ENCODE results near the gene MYH14. TPM values are rescaled to one million over a fixed set of nuclear protein-coding genes. Genes with fewer than 3 reads are reported as not detected.

MYH14 gene
- total and polyA plus RNA-seq, 2 of the 13 experiments (the other 11 are each of a cell fraction or from before 2014, with no cell fraction given) = 5.5 to 5.8 TPM

DNA sequence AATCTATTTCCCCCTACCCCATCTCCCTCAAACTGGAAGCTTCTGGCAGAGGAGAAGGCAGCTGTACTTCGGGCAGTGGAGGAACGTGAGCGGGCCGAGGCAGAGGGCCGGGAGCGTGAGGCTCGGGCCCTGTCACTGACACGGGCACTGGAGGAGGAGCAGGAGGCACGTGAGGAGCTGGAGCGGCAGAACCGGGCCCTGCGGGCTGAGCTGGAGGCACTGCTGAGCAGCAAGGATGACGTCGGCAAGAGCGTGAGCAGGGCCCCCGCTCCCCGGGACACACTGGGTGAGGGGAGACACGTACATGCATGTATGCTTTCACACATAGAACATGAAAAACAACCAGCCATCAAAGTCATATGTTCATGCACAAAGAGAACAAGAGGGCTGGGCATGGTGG lies 83.0 kb downstream of the MYH14 start:
- FAIRE-seq = no peak
- no peak overlapping the region for H2AFZ ChIP-seq (ENCODE audit: low read length)
- TF ChIP-seq ZNF614 (CRISPR knock-in tag; IDR thresholded peaks at IDR 0.05; ENCODE audit: borderline replicate concordance) (no peak), AGO1 (IDR thresholded peaks at IDR 0.05; ENCODE audit: low read depth, low read length, poor library complexity, severe bottlenecking) (no peak), ZNF124 (CRISPR knock-in tag; IDR thresholded peaks at IDR 0.05) (no peak), PRDM10 (CRISPR knock-in tag; IDR thresholded peaks at IDR 0.05; ENCODE audit: low read depth) (no peak), ZKSCAN5 (CRISPR knock-in tag; IDR thresholded peaks at IDR 0.05) (no peak), ZNF281 (CRISPR knock-in tag; IDR thresholded peaks at IDR 0.05; ENCODE audit: borderline replicate concordance) (no peak), NFE2 (CRISPR knock-in tag; IDR thresholded peaks at IDR 0.05) (no peak), SIN3B (IDR thresholded peaks at IDR 0.05; ENCODE audit: low read length) (no peak)
- TF ChIP-seq, protein P1, sequence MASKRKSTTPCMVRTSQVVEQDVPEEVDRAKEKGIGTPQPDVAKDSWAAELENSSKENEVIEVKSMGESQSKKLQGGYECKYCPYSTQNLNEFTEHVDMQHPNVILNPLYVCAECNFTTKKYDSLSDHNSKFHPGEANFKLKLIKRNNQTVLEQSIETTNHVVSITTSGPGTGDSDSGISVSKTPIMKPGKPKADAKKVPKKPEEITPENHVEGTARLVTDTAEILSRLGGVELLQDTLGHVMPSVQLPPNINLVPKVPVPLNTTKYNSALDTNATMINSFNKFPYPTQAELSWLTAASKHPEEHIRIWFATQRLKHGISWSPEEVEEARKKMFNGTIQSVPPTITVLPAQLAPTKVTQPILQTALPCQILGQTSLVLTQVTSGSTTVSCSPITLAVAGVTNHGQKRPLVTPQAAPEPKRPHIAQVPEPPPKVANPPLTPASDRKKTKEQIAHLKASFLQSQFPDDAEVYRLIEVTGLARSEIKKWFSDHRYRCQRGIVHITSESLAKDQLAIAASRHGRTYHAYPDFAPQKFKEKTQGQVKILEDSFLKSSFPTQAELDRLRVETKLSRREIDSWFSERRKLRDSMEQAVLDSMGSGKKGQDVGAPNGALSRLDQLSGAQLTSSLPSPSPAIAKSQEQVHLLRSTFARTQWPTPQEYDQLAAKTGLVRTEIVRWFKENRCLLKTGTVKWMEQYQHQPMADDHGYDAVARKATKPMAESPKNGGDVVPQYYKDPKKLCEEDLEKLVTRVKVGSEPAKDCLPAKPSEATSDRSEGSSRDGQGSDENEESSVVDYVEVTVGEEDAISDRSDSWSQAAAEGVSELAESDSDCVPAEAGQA (IDR thresholded peaks at IDR 0.05; ENCODE audit: low read depth) = no peak
- TF ChIP-seq, protein P1 (CRISPR knock-in tag; IDR thresholded peaks at IDR 0.05; ENCODE audit: borderline replicate concordance) = no peak
- TF ChIP-seq, protein P2, sequence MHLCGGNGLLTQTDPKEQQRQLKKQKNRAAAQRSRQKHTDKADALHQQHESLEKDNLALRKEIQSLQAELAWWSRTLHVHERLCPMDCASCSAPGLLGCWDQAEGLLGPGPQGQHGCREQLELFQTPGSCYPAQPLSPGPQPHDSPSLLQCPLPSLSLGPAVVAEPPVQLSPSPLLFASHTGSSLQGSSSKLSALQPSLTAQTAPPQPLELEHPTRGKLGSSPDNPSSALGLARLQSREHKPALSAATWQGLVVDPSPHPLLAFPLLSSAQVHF (CRISPR knock-in tag; IDR thresholded peaks at IDR 0.05) = no peak

More for the DNA sequence above, 83.0 kb downstream of the MYH14 start:
- no peaks in the 10 kb centered on the region for H3K79me2 ChIP-seq (ENCODE audit: insufficient read depth, low read length)
- H4K20me1 ChIP-seq (ENCODE audit: insufficient read depth, low read length) = no peaks in the 10 kb centered on the region
- H3K4me1 ChIP-seq (ENCODE audit: insufficient read depth, low read length) = no peaks in the 10 kb centered on the region
- no peak overlapping the region for H3K4me2 ChIP-seq (ENCODE audit: low read depth, low read length)
- DNase-seq (ENCODE audit: low spot score) (no peak), ATAC-seq (no peak)
- H3K27me3 ChIP-seq (ENCODE audit: control insufficient read depth in 1 of 2, insufficient read depth in 2 of 2, low read length in 2 of 2) = no peaks in the 10 kb centered on the region
- no TSS peak for BruUV-seq (replicated peaks)
- H3K9ac ChIP-seq (ENCODE audit: insufficient read depth, low read depth, low read length) = no peak overlapping the region
- no peak overlapping the region for H3K4me3 ChIP-seq (replicated peaks in 1 of 3; ENCODE audit: insufficient read depth in 1 of 3, low read depth in 2 of 3, low read length in 3 of 3)
- 96% methylated on average over 18 of the region's 18 CpGs for whole genome bisulfite sequencing (ENCODE audit: low lambda C conversion rate)
- no peak overlapping the region for H3K27ac ChIP-seq (ENCODE audit: extremely low read length, insufficient read depth, low read length)
- POLR2A ChIA-PET = no interaction called here
- in situ Hi-C loops (cut with HindIII; ENCODE audit: extremely low pct_ligation_motif_present, low pct_unique_long_range_greater_than_20kb) (no loop called here), intact Hi-C loops (cut with micrococcal nuclease; ENCODE audit: unreplicated experiment) (no loop called here)
- CTCF ChIA-PET (ENCODE audit: low intra/inter-chr PET ratio, low total read pairs) = no interaction called here
- H3K9me3 ChIP-seq (ENCODE audit: low read length) = peaks cover 3% of the 10 kb centered on the region; the same call in 1 of the 2 replicates
- H3K36me3 ChIP-seq (replicated peaks in 1 of 2; ENCODE audit: control insufficient read depth in 1 of 2, insufficient read depth in 2 of 2, low read length in 2 of 2) = peaks cover 0 to 16% of the 10 kb centered on the region in 2 experiments; a peak in 1 of 5 replicates
